ENCODE data around the gene NR2C2AP. TPM values are rescaled to one million over a fixed set of nuclear protein-coding genes. Genes with fewer than 3 reads are reported as not detected.

Gene NR2C2AP
- total RNA-seq, 1 donor: 7.8 TPM

- DNase-seq (ENCODE audit: low read depth): peak; percentile 8
- TF ChIP-seq CTCF (IDR thresholded peaks at IDR 0.05; ENCODE audit: insufficient read depth, low read depth, low read length): no peak
- no peak overlapping the region for H3K4me3 ChIP-seq (ENCODE audit: low read depth, low read length)
Measured at GRCh38 chr19:19217099-19217498, 13.9 kb upstream of the NR2C2AP start.

DNA sequence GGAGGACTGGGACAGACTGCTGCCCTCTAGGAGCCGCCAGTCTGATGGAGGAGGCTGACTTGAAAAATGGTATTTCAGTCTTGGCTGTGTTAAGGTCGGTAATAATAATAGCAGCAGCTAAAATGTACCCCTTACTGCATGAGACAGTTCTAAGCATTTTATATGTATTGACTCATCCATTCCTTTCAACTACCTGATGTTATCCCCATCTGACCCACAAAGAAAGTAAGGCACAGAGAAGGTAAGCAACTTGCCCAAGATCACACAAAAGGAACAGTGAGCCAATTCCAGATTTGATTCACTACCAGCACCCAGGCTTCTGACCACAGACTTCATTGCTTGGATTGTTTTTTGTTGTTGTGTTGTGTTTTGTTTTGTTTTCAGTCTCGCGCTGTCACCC lies 12.6 kb upstream of the NR2C2AP start:
- TF ChIP-seq CTCF (IDR thresholded peaks at IDR 0.05; ENCODE audit: insufficient read depth, low read depth, low read length): no peak
- no peak overlapping the region for H3K4me3 ChIP-seq (ENCODE audit: low read depth, low read length)
- no peak for DNase-seq (ENCODE audit: low read depth)

DNA sequence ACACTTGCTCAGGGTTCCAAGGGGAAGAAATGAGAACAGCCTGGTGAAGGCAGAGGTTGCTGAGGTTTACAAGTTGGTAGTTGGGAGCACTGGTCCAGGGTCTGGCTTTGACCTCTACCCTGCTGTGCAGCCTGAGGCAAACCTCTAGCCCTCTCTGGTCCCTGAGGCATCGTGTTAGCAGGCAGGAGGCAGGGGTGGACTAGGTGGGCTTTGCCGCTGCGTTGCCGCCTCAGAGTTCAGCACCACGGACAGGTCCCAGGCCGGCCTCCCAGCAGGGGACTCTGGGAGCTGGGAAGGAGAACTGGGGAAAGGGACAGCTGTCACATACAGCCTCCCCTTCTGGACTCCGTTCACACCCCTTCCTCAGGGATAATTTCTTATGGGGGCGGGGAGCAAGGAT lies 11.7 kb upstream of the NR2C2AP start:
- DNase-seq (ENCODE audit: low read depth): peak; percentile 46
- H3K4me3 ChIP-seq (ENCODE audit: low read depth, low read length): no peak overlapping the region
- TF ChIP-seq CTCF (IDR thresholded peaks at IDR 0.05; ENCODE audit: insufficient read depth, low read depth, low read length): no peak

GRCh38 chr19:19214159-19214490 lies 10.9 kb upstream of the NR2C2AP start:
- no peak for TF ChIP-seq CTCF (IDR thresholded peaks at IDR 0.05; ENCODE audit: insufficient read depth, low read depth, low read length)
- no peak for DNase-seq (ENCODE audit: low read depth)
- no peak overlapping the region for H3K4me3 ChIP-seq (ENCODE audit: low read depth, low read length)

DNA sequence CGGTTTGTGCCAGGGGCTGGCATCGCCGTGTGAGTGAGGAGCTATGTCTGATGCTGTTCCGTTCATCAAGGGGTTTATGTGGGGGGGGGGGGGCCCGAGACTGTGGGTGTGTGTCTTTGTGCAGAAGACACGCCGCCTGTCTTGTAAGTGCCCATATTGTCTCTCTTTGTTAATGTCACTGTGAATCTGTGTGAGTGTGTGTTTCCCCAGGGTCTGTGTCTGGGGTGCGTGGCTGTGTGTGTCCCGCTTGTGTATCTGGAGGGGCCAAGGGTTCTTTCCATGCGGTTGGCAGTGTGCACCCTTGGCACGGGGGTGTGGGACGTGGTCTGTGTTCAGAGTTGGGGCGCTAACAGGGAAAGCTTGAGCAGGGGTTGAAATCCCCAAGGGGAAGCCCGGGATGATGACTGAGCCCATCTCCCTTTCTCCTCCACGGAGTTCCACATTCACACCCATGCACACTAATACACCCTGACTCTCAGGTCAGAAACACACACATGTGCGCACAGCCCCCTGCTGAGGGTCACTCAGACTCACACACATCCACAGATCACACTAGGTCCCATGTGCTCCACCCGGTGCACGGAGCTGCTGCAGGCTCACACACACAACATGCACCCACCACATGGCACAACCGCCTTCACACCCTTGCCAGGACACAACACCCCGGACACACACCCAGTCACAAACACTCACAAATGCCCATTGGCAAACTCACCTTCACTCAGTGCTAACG lies 10.4 kb upstream of the NR2C2AP start:
- no peak for DNase-seq (ENCODE audit: low read depth)
- no peak for TF ChIP-seq CTCF (IDR thresholded peaks at IDR 0.05; ENCODE audit: insufficient read depth, low read depth, low read length)
- H3K4me3 ChIP-seq (ENCODE audit: low read depth, low read length): no peak overlapping the region

- H3K4me3 ChIP-seq (ENCODE audit: low read depth, low read length): no peak overlapping the region
- no peak for DNase-seq (ENCODE audit: low read depth)
- TF ChIP-seq CTCF (IDR thresholded peaks at IDR 0.05; ENCODE audit: insufficient read depth, low read depth, low read length): no peak
Measured at GRCh38 chr19:19212916-19213315, 9.7 kb upstream of the NR2C2AP start.

Data from fibroblast of villous mesenchyme (primary cell).